PC-3 (cell line): Measurements from ENCODE around the gene CYTH3. TPM values are rescaled to one million over a fixed set of nuclear protein-coding genes. Genes with fewer than 3 reads are reported as not detected.

ENCODE experiments used
- ATAC-seq: fragments of 200-7000 bp; cut with Tn5 transposase; 2 replicates; pipeline ENCODE4 v1.9.1; 2020; ENCODE audit warnings: mild to moderate bottlenecking, moderate library complexity
- BruUV-seq: library from RNA; stranded (reverse); fragments of 400-500 nt; replicated peaks from 2 replicates; lab custom pipeline; 2021; lab: Mats Ljungman, UMichigan
- CTCF ChIA-PET: fragments of 300-600 bp; sonication (Branson Sonifier 250); formaldehyde crosslinking; loops from one replicate; lab custom pipeline; 2022; ENCODE audit warnings: antibody characterized with exemption; lab: Charles Lee
- POLR2A ChIA-PET: fragments of 300-600 bp; sonication (Branson Sonifier 250); formaldehyde crosslinking; loops from one replicate; lab custom pipeline; 2022; ENCODE audit warnings: antibody characterized with exemption; ENCODE audit not compliant: unreplicated experiment; lab: Charles Lee
- DNase-seq: peaks from one replicate; pipeline ENCODE4 v3.0.0-alpha.2; 2015
- H2AFZ ChIP-seq: fragments of 300-600 bp; sonication (generic); 2 replicates; pipeline ENCODE4 v1.6.0; 2016; ENCODE audit warnings: antibody characterized with exemption, low read length
- H3F3A ChIP-seq: fragments of 300-600 bp; sonication (generic); one replicate; pipeline ENCODE4 v1.6.0; 2017; ENCODE audit warnings: antibody characterized with exemption, low read length, control low read depth, mild to moderate bottlenecking; ENCODE audit not compliant: unreplicated experiment
- H3K27ac ChIP-seq: fragments of 300-600 bp; sonication (generic); 2 replicates; pipeline ENCODE4 v1.5.1; 2016; ENCODE audit warnings: mild to moderate bottlenecking, low read length
- H3K27me3 ChIP-seq: fragments of 300-600 bp; sonication (generic); 2 replicates; pipeline ENCODE4 v1.6.1; 2016; ENCODE audit warnings: low read length, mixed read lengths
- H3K36me3 ChIP-seq: fragments of 300-600 bp; sonication (generic); 2 replicates; pipeline ENCODE4 v1.6.1; 2016; ENCODE audit warnings: low read depth, mixed run types, low read length, mixed read lengths
- H3K4me1 ChIP-seq: fragments of 300-600 bp; sonication (generic); 2 replicates; pipeline ENCODE4 v1.5.1; 2016; ENCODE audit warnings: low read length; ENCODE audit not compliant: insufficient read depth
- H3K4me2 ChIP-seq: fragments of 300-600 bp; sonication (generic); 2 replicates; pipeline ENCODE4 v1.6.0; 2016; ENCODE audit warnings: low read length
- H3K4me3 ChIP-seq: fragments of 300-600 bp; sonication (generic); 2 replicates; pipeline ENCODE4 v1.5.1; 2016; ENCODE audit warnings: mild to moderate bottlenecking, low read length, mixed read lengths
- H3K79me2 ChIP-seq: fragments of 300-600 bp; sonication (generic); 2 replicates; pipeline ENCODE4 v1.6.1; 2017; ENCODE audit warnings: low read length, mixed read lengths
- H3K9ac ChIP-seq: fragments of 300-600 bp; sonication (generic); 2 replicates; pipeline ENCODE4 v1.6.0; 2016; ENCODE audit warnings: mild to moderate bottlenecking, low read length
- H3K9me2 ChIP-seq: fragments of 300-600 bp; sonication (generic); replicated peaks from 2 replicates; pipeline ENCODE4 v1.6.1; 2016; ENCODE audit warnings: mixed run types, low read length, mixed read lengths
- H3K9me3 ChIP-seq: fragments of 300-600 bp; sonication (generic); 2 replicates; pipeline ENCODE4 v1.6.1; 2016; ENCODE audit warnings: low read length, mixed read lengths
- H4K20me1 ChIP-seq: fragments of 300-600 bp; sonication (generic); 2 replicates; pipeline ENCODE4 v1.6.1; 2016; ENCODE audit warnings: low read length, mixed read lengths
- CTCF ChIP-seq: fragments of 300-600 bp; sonication (generic); conservative IDR thresholded peaks from 2 replicates; pipeline ENCODE4 v1.5.1; 2017; ENCODE audit warnings: antibody characterized with exemption, low read depth, mild to moderate bottlenecking, low read length
- EZH2 ChIP-seq: fragments of 300-600 bp; sonication (generic); IDR thresholded peaks from one replicate; pipeline ENCODE4 v1.6.1; 2017; ENCODE audit warnings: antibody characterized with exemption, mild to moderate bottlenecking, low read length; ENCODE audit not compliant: unreplicated experiment
- EZH2phosphoT487 ChIP-seq: fragments of 300-600 bp; sonication (generic); IDR thresholded peaks from 2 replicates; pipeline ENCODE4 v1.6.1; 2018; ENCODE audit warnings: mild to moderate bottlenecking, antibody characterized with exemption, low read length, borderline replicate concordance
- intact Hi-C: fragments of 100-400 bp; cut with micrococcal nuclease; formaldehyde crosslinking; loops from 2 replicates; pipeline ENCODE4 v1.9.0; 2023
- total RNA-seq: library from RNA; depleted of rRNA; stranded (reverse); fragments of >200 nt; gene quantifications from 2 replicates; pipeline ENCODE4 v1.2.3, GENCODE V29; 2014

CYTH3 gene
- total RNA-seq, 1 experiment from 2014 or later: 23.1 TPM

- no TSS peak for BruUV-seq
- ATAC-seq: no peak
- Histone ChIP-seq H3K9me3 (no peaks in the 10 kb centered on the region), H3K27ac (no peak overlapping the region), H4K20me1 (no peaks in the 10 kb centered on the region), H2AFZ (no peak overlapping the region), H3K4me2 (no peak overlapping the region), H3K4me3 (no peak overlapping the region), H3K79me2 (peaks cover 72% of the 10 kb centered on the region), H3K27me3 (no peaks in the 10 kb centered on the region), H3K9ac (no peak overlapping the region), H3K4me1 (peaks cover 11% of the 10 kb centered on the region), H3K9me2 (no peaks in the 10 kb centered on the region), H3F3A (no peaks in the 10 kb centered on the region), H3K36me3 (no peaks in the 10 kb centered on the region)
- ChIA-PET CTCF (no interaction called here), POLR2A (no interaction called here)
- intact Hi-C loops: no loop called here
- TF ChIP-seq CTCF (no peak), EZH2phosphoT487 (no peak), EZH2 (no peak)
- DNase-seq: no peak
Measured at GRCh38 chr7:6246251-6246917, 26.0 kb downstream of the CYTH3 start.

GRCh38 chr7:6244021-6244420 is 28.4 kb downstream of the CYTH3 start:
- no TSS peak for BruUV-seq
- H3K4me2 ChIP-seq: no peak overlapping the region
- no peaks in the 10 kb centered on the region for H3F3A ChIP-seq
- ATAC-seq: no peak
- no peak overlapping the region for H3K27ac ChIP-seq
- peaks cover 71% of the 10 kb centered on the region for H3K79me2 ChIP-seq
- no peaks in the 10 kb centered on the region for H4K20me1 ChIP-seq
- H2AFZ ChIP-seq: no peak overlapping the region
- no peaks in the 10 kb centered on the region for H3K9me2 ChIP-seq
- TF ChIP-seq CTCF: no peak
- no peak for TF ChIP-seq EZH2
- no peak for TF ChIP-seq EZH2phosphoT487
- no peak for DNase-seq
- H3K4me3 ChIP-seq: no peak overlapping the region
- no peaks in the 10 kb centered on the region for H3K36me3 ChIP-seq
- intact Hi-C loops: no loop called here
- H3K9ac ChIP-seq: no peak overlapping the region
- H3K9me3 ChIP-seq: no peaks in the 10 kb centered on the region
- POLR2A ChIA-PET: no interaction called here
- H3K27me3 ChIP-seq: no peaks in the 10 kb centered on the region
- peaks cover 13% of the 10 kb centered on the region for H3K4me1 ChIP-seq
- CTCF ChIA-PET: interaction anchor here (0.6 kb wide), 1 partner anchor 138 kb away, joined by 6 read pairs; no protein-coding TSS in a partner anchor

GRCh38 chr7:6243168-6243567 is 29.3 kb downstream of the CYTH3 start:
- CTCF ChIA-PET: no interaction called here
- Histone ChIP-seq H3K4me2 (no peak overlapping the region), H3K27ac (no peak overlapping the region), H3F3A (peaks cover 2% of the 10 kb centered on the region), H3K4me3 (no peak overlapping the region), H3K9me3 (no peaks in the 10 kb centered on the region), H3K4me1 (peaks cover 13% of the 10 kb centered on the region), H2AFZ (no peak overlapping the region), H3K27me3 (no peaks in the 10 kb centered on the region), H4K20me1 (no peaks in the 10 kb centered on the region), H3K9me2 (no peaks in the 10 kb centered on the region), H3K36me3 (no peaks in the 10 kb centered on the region), H3K9ac (no peak overlapping the region), H3K79me2 (peaks cover 65% of the 10 kb centered on the region)
- TF ChIP-seq EZH2 (no peak), CTCF (no peak), EZH2phosphoT487 (no peak)
- no TSS peak for BruUV-seq
- POLR2A ChIA-PET: no interaction called here
- intact Hi-C loops: no loop called here
- no peak for ATAC-seq
- DNase-seq: no peak
